CD4-positive, alpha-beta T cell (primary cell): ENCODE measurements around the gene OGDH. TPM values are rescaled to one million over a fixed set of nuclear protein-coding genes. Genes with fewer than 3 reads are reported as not detected.

Source experiments
- ATAC-seq: fragments of 200-7000 bp; cut with Tn5 transposase; one replicate; pipeline ENCODE4 v1.10.0; 2022; ENCODE audit warnings: mild to moderate bottlenecking; ENCODE audit not compliant: poor library complexity
- CTCF ChIA-PET: fragments of 350-600 bp; sonication (Branson Sonifier 250); formaldehyde crosslinking; loops from one replicate; lab custom pipeline; 2021; ENCODE audit warnings: antibody characterized with exemption, inconsistent platforms; lab: Charles Lee
- POLR2A ChIA-PET: fragments of 350-600 bp; sonication (Branson Sonifier 250); formaldehyde crosslinking; loops from one replicate; lab custom pipeline; 2021; ENCODE audit warnings: antibody characterized with exemption, inconsistent platforms; lab: Charles Lee
- DNase-seq, 14 experiments: peaks; one replicate each; pipeline ENCODE4 v3.0.0-alpha.2; 2013 to 2020; ENCODE audit warnings: mixed read lengths in 2 of 14
- H3K27ac ChIP-seq, 2 donors: one replicate each; pipeline versions ENCODE4 v1.5.1 to v1.7.0; 2013; ENCODE audit warnings: low read length in 2 of 2, low read depth in 1 of 2, mild to moderate bottlenecking in 1 of 2
- H3K27me3 ChIP-seq, 2 experiments: 1 replicate in 1 of 2; 2 replicates in 1 of 2; pipeline versions ENCODE4 v1.6.1 to v1.7.0; 2013; ENCODE audit warnings: low read length in 2 of 2, control low read depth in 1 of 2, mild to moderate bottlenecking in 1 of 2, moderate library complexity in 1 of 2; ENCODE audit not compliant: insufficient read depth in 2 of 2, control insufficient read depth in 1 of 2
- H3K36me3 ChIP-seq: one replicate; pipeline ENCODE4 v1.6.1; 2013; ENCODE audit warnings: low read length, control low read depth; ENCODE audit not compliant: insufficient read depth
- H3K4me1 ChIP-seq: one replicate; pipeline ENCODE4 v1.6.1; 2013; ENCODE audit warnings: low read length, control low read depth; ENCODE audit not compliant: insufficient read depth
- H3K4me3 ChIP-seq: one replicate; pipeline ENCODE4 v1.5.1; 2013; ENCODE audit warnings: mild to moderate bottlenecking, low read length, moderate library complexity
- H3K9me3 ChIP-seq, 2 experiments: 1 replicate in 1 of 2; 2 replicates in 1 of 2; pipeline versions ENCODE4 v1.6.1 to v1.7.0; 2013; ENCODE audit warnings: low read length in 2 of 2, mild to moderate bottlenecking in 2 of 2, control low read depth in 1 of 2, moderate library complexity in 1 of 2; ENCODE audit not compliant: control insufficient read depth in 1 of 2, insufficient read depth in 1 of 2
- H3K27ac Mint-ChIP-seq: one replicate; pipeline ENCODE4 v1.8.0; 2020; ENCODE audit warnings: mixed read lengths
- H3K27me3 Mint-ChIP-seq: one replicate; pipeline ENCODE4 v1.8.0; 2021; ENCODE audit warnings: mixed read lengths
- H3K36me3 Mint-ChIP-seq: one replicate; pipeline ENCODE4 v1.8.0; 2021; ENCODE audit warnings: low read depth, mixed read lengths
- H3K4me1 Mint-ChIP-seq: one replicate; pipeline ENCODE4 v1.8.0; 2021; ENCODE audit warnings: low read depth, mixed read lengths
- H3K4me3 Mint-ChIP-seq: one replicate; pipeline ENCODE4 v1.8.0; 2020; ENCODE audit warnings: mild to moderate bottlenecking, mixed read lengths
- H3K9me3 Mint-ChIP-seq: one replicate; pipeline ENCODE4 v1.8.0; 2020; ENCODE audit warnings: mixed read lengths
- intact Hi-C, 2 experiments: fragments of 100-400 bp; cut with DNase I in 1 of 2; cut with micrococcal nuclease in 1 of 2; formaldehyde crosslinking; loops; one replicate each; pipeline versions ENCODE4 v1.15.1 to v1.9.0; 2023 to 2025; cut with DNase I, micrococcal nuclease
- total RNA-seq, 174 experiments: library from RNA in 2 of 174; stranded (reverse) in 2 of 174; gene quantifications; one replicate each; pipeline ENCODE4 v1.2.3 and lab custom pipeline; 2021 to 2026
- TF ChIP-seq, protein P1 (sequence below): fragments of 200-600 bp; IDR thresholded peaks from one replicate; pipeline ENCODE4 v1.8.0; 2022; ENCODE audit warnings: antibody characterized with exemption, mild to moderate bottlenecking

Gene OGDH
- total RNA-seq, 2 experiments from 2014 or later, result 39.8 to 43.8 TPM

DNA sequence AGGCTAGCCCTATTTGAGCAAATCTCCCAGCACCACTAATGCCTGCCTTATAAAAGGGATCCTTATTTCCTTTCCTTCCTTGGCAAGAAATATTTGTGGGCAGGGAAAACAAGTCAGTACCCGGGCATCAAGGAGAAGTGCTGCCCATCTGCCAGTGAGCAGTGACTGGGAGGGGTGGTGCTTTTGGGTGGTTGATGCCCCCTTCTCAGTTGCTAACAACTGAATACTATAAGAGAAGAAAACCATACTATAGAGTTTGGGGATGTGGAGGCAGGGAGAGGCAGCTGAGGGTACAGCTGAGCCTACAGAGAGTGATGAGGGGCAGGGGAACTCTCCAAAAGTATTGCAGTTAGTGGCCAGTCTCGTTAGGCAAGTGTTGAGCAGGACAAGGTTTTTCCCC lies 39.3 kb downstream of the OGDH start:
- no peak overlapping the region for H3K4me3 Mint-ChIP-seq
- ATAC-seq, result no peak
- no peak overlapping the region for H3K27ac ChIP-seq
- CTCF ChIA-PET, result no interaction called here
- H3K9me3 ChIP-seq, result no peaks in the 10 kb centered on the region
- no peak overlapping the region for H3K4me3 ChIP-seq
- H3K27me3 Mint-ChIP-seq, result no peaks in the 10 kb centered on the region
- peaks cover 18% of the 10 kb centered on the region for H3K4me1 ChIP-seq
- TF ChIP-seq, protein P1, sequence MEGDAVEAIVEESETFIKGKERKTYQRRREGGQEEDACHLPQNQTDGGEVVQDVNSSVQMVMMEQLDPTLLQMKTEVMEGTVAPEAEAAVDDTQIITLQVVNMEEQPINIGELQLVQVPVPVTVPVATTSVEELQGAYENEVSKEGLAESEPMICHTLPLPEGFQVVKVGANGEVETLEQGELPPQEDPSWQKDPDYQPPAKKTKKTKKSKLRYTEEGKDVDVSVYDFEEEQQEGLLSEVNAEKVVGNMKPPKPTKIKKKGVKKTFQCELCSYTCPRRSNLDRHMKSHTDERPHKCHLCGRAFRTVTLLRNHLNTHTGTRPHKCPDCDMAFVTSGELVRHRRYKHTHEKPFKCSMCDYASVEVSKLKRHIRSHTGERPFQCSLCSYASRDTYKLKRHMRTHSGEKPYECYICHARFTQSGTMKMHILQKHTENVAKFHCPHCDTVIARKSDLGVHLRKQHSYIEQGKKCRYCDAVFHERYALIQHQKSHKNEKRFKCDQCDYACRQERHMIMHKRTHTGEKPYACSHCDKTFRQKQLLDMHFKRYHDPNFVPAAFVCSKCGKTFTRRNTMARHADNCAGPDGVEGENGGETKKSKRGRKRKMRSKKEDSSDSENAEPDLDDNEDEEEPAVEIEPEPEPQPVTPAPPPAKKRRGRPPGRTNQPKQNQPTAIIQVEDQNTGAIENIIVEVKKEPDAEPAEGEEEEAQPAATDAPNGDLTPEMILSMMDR, result no peak
- H3K36me3 Mint-ChIP-seq, result peaks cover 51% of the 10 kb centered on the region
- DNase-seq, result no peak
- H3K36me3 ChIP-seq, result peaks cover 56% of the 10 kb centered on the region
- H3K27ac Mint-ChIP-seq, result no peak overlapping the region
- POLR2A ChIA-PET, result no interaction called here
- intact Hi-C loops, result no loop called here
- no peaks in the 10 kb centered on the region for H3K9me3 Mint-ChIP-seq
- no peaks in the 10 kb centered on the region for H3K27me3 ChIP-seq
- peaks cover 18% of the 10 kb centered on the region for H3K4me1 Mint-ChIP-seq

DNA sequence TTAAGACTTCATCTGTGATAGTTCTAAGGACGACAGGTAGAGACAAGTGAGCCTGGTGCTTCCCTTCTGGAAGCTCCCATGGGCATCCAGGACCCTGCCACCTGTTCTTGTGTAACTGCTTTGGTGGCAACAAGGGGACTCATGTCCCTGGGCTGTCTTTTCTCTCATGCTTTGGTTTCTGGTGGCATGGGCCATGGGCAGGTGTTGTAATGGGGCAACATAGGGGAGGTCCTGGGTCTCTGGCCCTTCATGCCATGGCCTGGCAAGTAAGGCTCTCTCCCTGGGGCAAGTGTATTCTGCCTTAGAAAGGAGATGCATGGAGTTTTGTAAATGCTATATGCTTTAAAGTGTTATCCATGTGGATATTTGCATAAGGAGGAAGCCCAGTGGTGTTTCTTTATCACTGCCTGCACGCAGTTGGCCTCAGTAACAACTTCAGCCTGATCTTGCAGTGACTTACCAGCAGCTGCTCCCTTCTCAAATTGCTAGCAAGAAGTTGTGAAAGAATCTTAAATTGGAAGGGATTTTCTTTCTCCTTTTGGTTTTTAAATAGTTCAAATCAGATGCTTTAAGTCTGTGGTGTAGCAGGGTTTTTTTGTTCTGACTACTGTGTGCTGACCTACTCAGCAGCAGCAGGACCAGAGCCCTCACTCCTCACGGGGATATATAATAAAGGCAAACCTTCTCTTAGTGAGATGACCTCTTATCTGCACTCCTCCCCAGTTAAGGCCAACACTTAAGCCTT lies 39.9 kb downstream of the OGDH start:
- Histone ChIP-seq H3K4me3 (no peak overlapping the region), H3K9me3 (no peaks in the 10 kb centered on the region), H3K36me3 (peaks cover 61% of the 10 kb centered on the region), H3K27me3 (no peaks in the 10 kb centered on the region), H3K27ac (no peak overlapping the region), H3K4me1 (peaks cover 12% of the 10 kb centered on the region)
- H3K27ac Mint-ChIP-seq, result no peak overlapping the region
- no peak overlapping the region for H3K4me3 Mint-ChIP-seq
- H3K36me3 Mint-ChIP-seq, result peaks cover 57% of the 10 kb centered on the region
- POLR2A ChIA-PET, result interaction anchor here (1.0 kb wide), 1 partner anchor 15 kb away, joined by 4 read pairs; no protein-coding TSS in a partner anchor
- no peak for ATAC-seq
- CTCF ChIA-PET, result interaction anchor here (0.6 kb wide), 1 partner anchor 32 kb away, joined by 4 read pairs; no protein-coding TSS in a partner anchor
- DNase-seq, result no peak
- TF ChIP-seq, protein P1, result no peak
- H3K27me3 Mint-ChIP-seq, result no peaks in the 10 kb centered on the region
- no peaks in the 10 kb centered on the region for H3K9me3 Mint-ChIP-seq
- intact Hi-C loops, result no loop called here
- peaks cover 18% of the 10 kb centered on the region for H3K4me1 Mint-ChIP-seq

DNA sequence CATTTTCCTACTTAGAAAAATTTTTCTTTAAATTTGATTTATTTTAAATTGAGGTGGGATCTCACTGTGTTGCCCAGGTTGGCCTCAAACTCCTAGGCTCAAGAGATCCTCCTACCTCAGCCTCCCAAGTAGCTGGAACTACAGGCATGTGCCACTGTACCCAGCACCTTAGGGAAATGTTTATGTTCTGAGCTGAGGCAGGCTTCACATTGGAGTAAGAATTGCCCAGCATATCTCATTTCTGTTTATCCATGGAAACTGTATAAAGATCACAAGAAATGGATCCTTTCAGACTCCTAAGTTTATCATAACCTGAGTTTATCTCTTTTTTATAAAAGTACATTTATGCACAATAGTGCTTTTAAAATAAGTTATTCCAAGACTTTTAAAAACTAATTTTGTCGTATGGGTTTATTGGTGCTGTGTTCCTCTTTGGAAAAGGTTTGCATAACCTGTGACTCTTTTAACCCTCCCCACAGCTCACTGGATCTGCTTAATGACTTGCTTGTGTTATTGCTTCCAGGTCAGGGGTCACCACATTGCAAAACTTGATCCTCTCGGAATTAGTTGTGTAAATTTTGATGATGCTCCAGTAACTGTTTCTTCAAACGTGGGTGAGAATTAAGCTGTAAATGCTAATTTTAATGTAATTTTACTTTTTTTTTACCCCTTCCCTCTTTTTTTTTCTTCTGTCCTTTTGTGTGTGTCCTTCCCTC lies 40.7 kb downstream of the OGDH start:
- POLR2A ChIA-PET, result interaction anchor here (1.0 kb wide), 1 partner anchor 16 kb away, joined by 4 read pairs; no protein-coding TSS in a partner anchor
- no peak for ATAC-seq
- CTCF ChIA-PET, result no interaction called here
- no peak for DNase-seq
- H3K27me3 ChIP-seq, result no peaks in the 10 kb centered on the region
- peaks cover 63% of the 10 kb centered on the region for H3K36me3 ChIP-seq
- TF ChIP-seq, protein P1, result no peak
- H3K27ac ChIP-seq, result no peak overlapping the region
- Mint-ChIP-seq H3K36me3 (peaks cover 58% of the 10 kb centered on the region), H3K27ac (no peak overlapping the region), H3K4me3 (no peak overlapping the region), H3K27me3 (no peaks in the 10 kb centered on the region), H3K4me1 (peaks cover 10% of the 10 kb centered on the region), H3K9me3 (no peaks in the 10 kb centered on the region)
- H3K4me3 ChIP-seq, result no peak overlapping the region
- peaks cover 4% of the 10 kb centered on the region for H3K4me1 ChIP-seq
- intact Hi-C loops, result no loop called here
- no peaks in the 10 kb centered on the region for H3K9me3 ChIP-seq
